Measurements from ENCODE around the gene ADCK1.

ADCK1 gene

DNA sequence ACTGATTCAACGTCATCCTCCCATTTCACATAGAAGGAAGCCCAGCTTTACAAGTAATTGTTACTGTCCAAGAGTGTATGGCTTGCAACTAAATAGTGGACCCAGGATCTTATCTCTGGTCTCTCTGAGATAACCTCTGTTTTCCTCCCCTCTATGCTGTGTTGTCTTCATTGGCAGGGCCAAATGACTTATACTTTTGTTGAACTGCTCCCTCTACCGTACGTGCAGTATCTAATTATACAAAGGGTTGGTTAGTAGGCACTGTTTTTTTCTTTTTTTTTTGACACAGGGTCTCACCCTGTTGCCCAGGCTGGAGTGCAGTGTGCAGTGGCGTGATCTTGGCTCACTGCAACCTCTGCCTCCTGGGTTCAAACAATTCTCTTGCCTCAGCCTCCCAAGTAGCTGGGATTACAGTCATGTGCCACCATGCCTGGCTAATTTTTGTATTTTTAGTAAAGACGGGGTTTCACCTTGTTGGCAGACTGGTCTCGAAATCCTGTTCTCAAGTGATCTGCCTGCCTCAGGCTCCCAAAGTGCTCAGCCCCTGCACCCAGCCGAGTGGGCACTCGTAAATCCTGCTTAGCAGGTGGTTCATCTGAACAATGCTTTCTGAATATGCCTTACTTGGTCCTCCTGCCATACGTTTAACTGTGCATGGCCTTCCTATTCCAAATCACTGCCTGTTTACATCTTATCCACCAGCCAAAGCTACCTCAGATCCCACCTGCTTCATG is 162.1 kb downstream of the ADCK1 start:
- no peak for DNase-seq

GRCh38 chr14:77962731-77963520 is 163.0 kb downstream of the ADCK1 start:
- no peak for DNase-seq

- DNase-seq, result no peak
These were observed 164.7 kb downstream of the ADCK1 start for GRCh38 chr14:77964586-77964985.

DNA sequence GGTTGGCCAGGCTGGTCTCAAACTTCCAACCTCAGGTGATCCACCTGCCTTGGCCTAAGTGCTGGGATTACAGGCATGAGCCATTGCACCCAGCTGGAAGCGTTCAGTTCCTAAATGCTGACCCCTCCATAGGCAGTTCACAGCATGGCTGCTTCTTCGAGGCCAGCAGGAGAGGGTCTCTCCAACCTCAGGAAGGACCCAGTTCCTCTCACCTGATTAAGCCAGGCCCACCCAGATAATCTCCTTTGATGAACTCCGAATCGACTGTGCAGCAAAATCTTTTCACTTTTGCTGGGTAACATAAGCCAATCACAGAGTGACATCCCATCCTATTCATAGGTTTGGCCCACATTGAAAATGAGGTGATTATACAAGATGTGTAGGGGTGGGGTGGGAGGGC is 165.1 kb downstream of the ADCK1 start:
- no peak for DNase-seq

DNA sequence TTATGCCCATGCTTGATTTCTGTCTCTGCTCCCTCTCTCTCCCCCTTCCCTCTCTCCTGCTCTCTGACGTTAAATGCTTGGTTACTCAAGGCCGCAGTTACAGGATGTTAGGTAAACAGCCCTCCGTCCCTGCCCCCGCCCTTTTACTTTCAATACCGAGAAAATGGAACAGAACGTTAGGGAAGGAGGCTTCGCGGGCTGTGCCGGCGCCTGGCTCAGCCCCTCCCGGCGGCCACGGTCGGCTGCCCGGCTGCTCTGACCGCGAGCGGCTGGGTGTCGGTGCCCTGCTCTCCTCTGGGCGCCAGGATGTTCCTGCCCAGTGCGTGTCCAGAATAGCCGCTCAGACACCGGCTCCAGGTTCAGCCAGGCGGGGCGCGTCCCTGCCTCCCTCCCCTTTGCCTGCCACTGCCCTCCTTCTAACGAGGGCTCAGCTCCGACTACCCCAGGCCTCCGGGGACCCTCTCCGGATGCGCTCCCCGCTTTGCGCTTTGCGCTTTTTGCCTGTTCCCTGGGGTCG is 166.1 kb downstream of the ADCK1 start:
- DNase-seq, result peak; percentile 61 to 66

- no peak for DNase-seq
These were observed 167.2 kb downstream of the ADCK1 start for GRCh38 chr14:77967110-77967509.

GRCh38 chr14:77970646-77971045 is 170.7 kb downstream of the ADCK1 start:
- DNase-seq, result no peak

DNA sequence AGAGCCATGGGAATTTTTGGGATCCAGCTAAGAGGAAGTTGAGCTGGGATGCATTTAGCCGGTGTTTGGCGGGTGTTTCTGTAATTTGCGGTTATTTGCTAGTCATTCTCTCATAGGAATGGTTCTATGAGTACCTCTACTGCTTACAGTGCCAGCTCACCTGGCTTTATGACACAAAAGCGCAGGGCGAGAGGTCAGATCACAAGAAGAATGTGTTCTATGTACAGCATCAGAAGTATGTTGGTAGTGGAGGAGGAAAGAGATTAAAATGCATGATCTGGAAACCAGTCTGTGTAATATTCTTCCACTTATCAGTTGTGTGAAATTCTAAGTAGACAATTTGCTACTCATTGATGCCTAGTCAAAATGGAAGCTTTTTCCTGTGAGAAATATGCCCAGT is 173.3 kb downstream of the ADCK1 start:
- DNase-seq, result no peak

GRCh38 chr14:77976591-77976990 is 176.7 kb downstream of the ADCK1 start:
- no peak for DNase-seq

GRCh38 chr14:77979171-77979570 is 179.3 kb downstream of the ADCK1 start:
- no peak for DNase-seq

DNA sequence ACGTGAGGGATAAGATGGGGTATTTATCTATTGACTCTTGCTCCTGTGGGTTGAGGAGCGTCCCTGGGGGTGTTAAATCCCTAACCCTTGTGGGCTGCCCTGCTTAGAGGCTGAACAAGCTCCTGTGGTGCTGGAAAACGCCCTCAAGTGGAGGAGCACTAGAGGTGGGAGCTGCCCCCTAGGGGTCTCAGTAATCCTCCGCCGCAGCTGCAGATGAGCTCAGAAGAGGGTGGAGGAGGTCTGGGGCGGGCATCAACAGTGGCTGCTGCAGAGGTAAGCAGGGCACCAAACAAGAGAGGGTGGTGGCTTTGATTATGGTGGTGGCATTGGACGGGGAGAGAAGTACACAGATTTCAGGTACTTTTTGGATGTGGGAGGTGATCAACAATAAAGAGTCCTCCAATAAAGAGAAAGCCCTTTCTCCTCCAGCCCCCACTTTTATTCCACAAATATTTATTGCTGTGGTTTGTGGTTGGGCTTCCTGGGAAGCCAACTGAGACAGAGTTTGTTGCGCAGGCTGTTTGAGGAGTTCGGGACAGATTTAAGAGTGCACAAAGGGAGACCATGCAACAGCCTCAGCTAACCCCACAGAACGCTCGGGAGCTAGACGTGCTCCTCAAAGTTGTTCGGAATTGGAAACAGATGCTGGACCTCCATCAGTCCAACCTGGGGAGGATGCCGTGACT is 179.9 kb downstream of the ADCK1 start:
- no peak for DNase-seq

DNA sequence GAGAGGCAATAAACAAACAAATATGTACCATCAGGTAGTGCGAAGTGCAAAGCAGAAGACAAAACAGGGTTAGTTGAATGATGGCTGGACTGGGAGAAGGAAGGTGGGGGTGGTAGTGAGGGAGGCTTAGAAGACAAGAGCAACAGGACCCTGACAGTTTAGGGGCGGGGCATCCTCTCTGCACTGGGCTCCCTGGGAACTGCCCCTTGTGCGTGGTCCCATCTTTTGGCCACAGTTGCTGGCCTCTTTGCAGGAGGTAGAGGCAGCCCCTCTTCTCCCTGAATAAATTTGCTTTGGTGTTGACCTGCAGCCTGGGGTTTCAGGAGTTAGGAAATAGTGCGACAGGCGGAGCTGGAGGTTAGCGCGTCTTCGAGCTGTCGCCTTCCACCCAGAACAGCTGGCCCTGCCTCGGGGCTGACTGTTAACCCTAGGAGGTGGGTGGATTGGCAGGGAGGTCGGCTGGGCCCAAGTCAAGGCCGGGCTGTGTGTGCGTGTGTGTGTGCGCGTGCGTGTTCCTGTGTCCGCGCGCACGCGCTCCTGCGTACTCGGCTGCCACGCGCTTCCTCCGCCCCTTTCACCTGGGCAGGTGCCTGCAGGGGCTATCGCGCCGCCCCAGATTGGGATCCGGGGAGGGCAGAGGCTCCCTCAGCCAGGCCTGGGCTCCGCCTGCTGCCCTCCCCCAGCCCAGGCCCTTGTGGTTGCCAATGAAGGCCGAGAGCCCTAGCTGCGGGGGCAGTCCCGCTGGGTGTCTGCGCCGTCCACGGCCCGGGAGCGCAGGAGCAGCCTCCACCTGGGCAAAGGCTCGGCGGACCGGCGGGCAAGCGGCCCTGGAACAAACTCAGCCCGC is 180.8 kb downstream of the ADCK1 start:
- no peak for DNase-seq

All from AML-193 (cell line).